ENCODE results near the gene PRSS12. TPM values are rescaled to one million over a fixed set of nuclear protein-coding genes. Genes with fewer than 3 reads are reported as not detected.

The PRSS12 gene
- total and polyA plus RNA-seq, 8 donors = 0.45 to 21.7 (median 9.0) TPM

- Histone ChIP-seq H3K4me1 (no peaks in the 10 kb centered on the region), H3K27me3 (no peaks in the 10 kb centered on the region), H3K4me3 (no peak overlapping the region), H3K9me3 (no peaks in the 10 kb centered on the region), H3K27ac (no peak overlapping the region), H3K36me3 (no peaks in the 10 kb centered on the region)
- TF ChIP-seq POLR2AphosphoS5 (IDR thresholded peaks at IDR 0.05) = no peak
- no peak for TF ChIP-seq CTCF (IDR thresholded peaks at IDR 0.05)
- TF ChIP-seq POLR2A (IDR thresholded peaks at IDR 0.05) = no peak
- intact Hi-C loops (cut with DNase I; ENCODE audit: low total_unique reads) = no loop called here
- 64 to 76% (median 70%) methylated on average over 6 of the region's 6 CpGs for WGBS, 5 donors
- DNase-seq = peak in 1 of 2 donors; percentile 35
These were observed 17.5 kb downstream of the PRSS12 start for GRCh38 chr4:118335324-118335723.

- TF ChIP-seq POLR2AphosphoS5 (IDR thresholded peaks at IDR 0.05) (no peak), CTCF (IDR thresholded peaks at IDR 0.05) (no peak), EP300 (IDR thresholded peaks at IDR 0.05) (no peak)
- H3K36me3 ChIP-seq = no peaks in the 10 kb centered on the region
- no peaks in the 10 kb centered on the region for H3K9me3 ChIP-seq
- H3K4me3 ChIP-seq = no peak overlapping the region
- H3K4me1 ChIP-seq = no peaks in the 10 kb centered on the region
- no peaks in the 10 kb centered on the region for H3K27me3 ChIP-seq
- H3K27ac ChIP-seq = no peak overlapping the region
- intact Hi-C loops (cut with DNase I; ENCODE audit: low total_unique reads) = no loop called here
- no peak for DNase-seq
- 71 to 82% (median 75%) methylated on average over 3 of the region's 3 CpGs for WGBS, 5 donors
These were observed 21.5 kb downstream of the PRSS12 start for GRCh38 chr4:118331352-118331751.

GRCh38 chr4:118329849-118330248, 23.0 kb downstream of the PRSS12 start:
- intact Hi-C loops (cut with DNase I; ENCODE audit: low total_unique reads) = no loop called here
- H3K4me1 ChIP-seq = no peaks in the 10 kb centered on the region
- H3K9me3 ChIP-seq = no peaks in the 10 kb centered on the region
- H3K27ac ChIP-seq = no peak overlapping the region
- H3K36me3 ChIP-seq = no peaks in the 10 kb centered on the region
- no peak overlapping the region for H3K4me3 ChIP-seq
- WGBS, 5 donors = 88 to 92% (median 89%) methylated on average over 5 of the region's 5 CpGs
- H3K27me3 ChIP-seq = no peaks in the 10 kb centered on the region
- TF ChIP-seq POLR2AphosphoS5 (IDR thresholded peaks at IDR 0.05) (no peak), CTCF (IDR thresholded peaks at IDR 0.05) (no peak), POLR2A (IDR thresholded peaks at IDR 0.05) (no peak), EP300 (IDR thresholded peaks at IDR 0.05) (no peak)
- DNase-seq = no peak

- intact Hi-C loops (cut with DNase I; ENCODE audit: low total_unique reads) = no loop called here
- H3K27ac ChIP-seq = no peak overlapping the region
- 72 to 77% (median 73%) methylated on average over 4 of the region's 4 CpGs for WGBS, 5 donors
- no peaks in the 10 kb centered on the region for H3K36me3 ChIP-seq
- TF ChIP-seq POLR2A (IDR thresholded peaks at IDR 0.05) (no peak), POLR2AphosphoS5 (IDR thresholded peaks at IDR 0.05) (no peak), EP300 (IDR thresholded peaks at IDR 0.05) (no peak), CTCF (IDR thresholded peaks at IDR 0.05) (no peak)
- no peaks in the 10 kb centered on the region for H3K4me1 ChIP-seq
- no peaks in the 10 kb centered on the region for H3K27me3 ChIP-seq
- no peaks in the 10 kb centered on the region for H3K9me3 ChIP-seq
- DNase-seq = peak in 1 of 2 donors; percentile 55
- no peak overlapping the region for H3K4me3 ChIP-seq
These were observed 25.1 kb downstream of the PRSS12 start for GRCh38 chr4:118327554-118328241.

All from stomach (tissue), 9 donors.